Thyroid gland (tissue), 4 donors: ENCODE measurements around the gene CGAS. TPM values are rescaled to one million over a fixed set of nuclear protein-coding genes. Genes with fewer than 3 reads are reported as not detected.

Source experiments
- DNase-seq, 2 donors: peaks; one replicate each; pipeline ENCODE4 v3.0.0-alpha.2; 2019
- H3K27ac ChIP-seq, 3 donors: fragments of 200-600 bp; sonication (generic); 1 replicate in 2 of 3; 2 replicates in 1 of 3; pipeline ENCODE4 v1.5.1; 2016 to 2019; ENCODE audit warnings: mild to moderate bottlenecking in 1 of 3, moderate library complexity in 1 of 3
- H3K27me3 ChIP-seq: fragments of 200-600 bp; sonication (generic); one replicate; pipeline ENCODE4 v1.5.1; 2019
- H3K36me3 ChIP-seq, 2 donors: fragments of 200-600 bp; sonication (generic); one replicate each; pipeline ENCODE4 v1.5.1; 2016 to 2019
- H3K4me1 ChIP-seq, 2 donors: fragments of 200-600 bp; sonication (generic); one replicate each; pipeline ENCODE4 v1.5.1; 2017 to 2019
- H3K4me3 ChIP-seq, 3 donors: fragments of 200-600 bp; sonication (generic); replicated peaks in 1 of 3; 1 replicate in 2 of 3; 2 replicates in 1 of 3; pipeline ENCODE4 v1.5.1; 2016; ENCODE audit warnings: mild to moderate bottlenecking in 1 of 3
- H3K9me3 ChIP-seq: fragments of 200-600 bp; sonication (generic); one replicate; pipeline ENCODE4 v1.5.1; 2017
- POLR2A ChIP-seq, 2 donors: fragments of 450-650 bp; IDR thresholded peaks; one replicate each; pipeline ENCODE4 v1.6.1; 2017; ENCODE audit warnings: antibody characterized with exemption in 2 of 2, mild to moderate bottlenecking in 2 of 2, moderate library complexity in 1 of 2
- WGBS, 2 donors: methylation state at CpG; one replicate each; pipeline ENCODE4 v1.1.5; 2017; 5-methylcytosine and 5-hydroxymethylcytosine counted together
- intact Hi-C: fragments of 100-400 bp; cut with DNase I; formaldehyde crosslinking; loops from one replicate; pipeline ENCODE4 v1.15.1; 2023
- total RNA-seq, 4 donors: library from RNA; depleted of rRNA; stranded (reverse); fragments of >200 nt; gene quantifications; one replicate each; pipeline ENCODE4 v1.2.3, GENCODE V29; 2016
- TF ChIP-seq, protein P1 (sequence below), 6 experiments: fragments of 200-600 bp in 3 of 6; fragments of 450-650 bp in 3 of 6; sonication (generic) in 3 of 6; IDR thresholded peaks; one replicate each; pipeline ENCODE4 v1.5.1; 2016 to 2019; ENCODE audit warnings: antibody characterized with exemption in 6 of 6, mild to moderate bottlenecking in 2 of 6, inconsistent platforms in 1 of 6, moderate library complexity in 1 of 6

The CGAS gene
- 1 to 10 TPM; 2.5 to 6.2 (median 4.4) TPM for total RNA-seq

DNA sequence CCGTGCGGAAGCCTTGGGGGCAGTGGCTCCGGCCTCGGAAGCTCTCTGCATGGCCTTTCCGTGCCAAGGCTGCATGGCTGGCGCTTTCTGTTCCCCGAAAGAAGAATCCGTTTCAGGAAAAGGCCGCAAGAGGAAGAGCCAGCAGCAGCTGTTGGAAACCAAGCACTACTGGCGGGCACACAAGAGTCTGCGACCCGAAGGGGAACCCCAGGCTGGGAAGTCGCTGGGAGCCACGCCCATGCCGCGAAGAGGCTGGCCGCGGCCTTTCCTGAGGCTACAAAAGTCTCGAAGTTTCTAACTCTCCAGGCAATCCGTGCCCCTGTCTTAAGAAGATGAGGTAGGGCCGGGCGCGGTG lies at the start of gene CGAS:
Gene CGAS (minus strand): TSS at position 191 of the 355 bp plus-strand sequence. CDS start 116 bp downstream, at position 75.
- peak within 1 kb of the TSS; percentile 53 to 65 (median 57) for H3K4me3 ChIP-seq
- intact Hi-C loops = no loop called here
- H3K9me3 ChIP-seq = no peaks in the 10 kb centered on the region
- peak within 1 kb of the TSS in 2 of 3 donors; percentile 69 to 78 for H3K27ac ChIP-seq
- TF ChIP-seq, protein P1, sequence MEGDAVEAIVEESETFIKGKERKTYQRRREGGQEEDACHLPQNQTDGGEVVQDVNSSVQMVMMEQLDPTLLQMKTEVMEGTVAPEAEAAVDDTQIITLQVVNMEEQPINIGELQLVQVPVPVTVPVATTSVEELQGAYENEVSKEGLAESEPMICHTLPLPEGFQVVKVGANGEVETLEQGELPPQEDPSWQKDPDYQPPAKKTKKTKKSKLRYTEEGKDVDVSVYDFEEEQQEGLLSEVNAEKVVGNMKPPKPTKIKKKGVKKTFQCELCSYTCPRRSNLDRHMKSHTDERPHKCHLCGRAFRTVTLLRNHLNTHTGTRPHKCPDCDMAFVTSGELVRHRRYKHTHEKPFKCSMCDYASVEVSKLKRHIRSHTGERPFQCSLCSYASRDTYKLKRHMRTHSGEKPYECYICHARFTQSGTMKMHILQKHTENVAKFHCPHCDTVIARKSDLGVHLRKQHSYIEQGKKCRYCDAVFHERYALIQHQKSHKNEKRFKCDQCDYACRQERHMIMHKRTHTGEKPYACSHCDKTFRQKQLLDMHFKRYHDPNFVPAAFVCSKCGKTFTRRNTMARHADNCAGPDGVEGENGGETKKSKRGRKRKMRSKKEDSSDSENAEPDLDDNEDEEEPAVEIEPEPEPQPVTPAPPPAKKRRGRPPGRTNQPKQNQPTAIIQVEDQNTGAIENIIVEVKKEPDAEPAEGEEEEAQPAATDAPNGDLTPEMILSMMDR (IDR thresholded peaks at IDR 0.05) = no peak
- TF ChIP-seq POLR2A (IDR thresholded peaks at IDR 0.05) = peak in 1 of 2 donors; percentile 52
- H3K36me3 ChIP-seq = no peaks in the 10 kb centered on the region
- H3K4me1 ChIP-seq = peaks cover 6 to 10% of the 10 kb centered on the region in 2 donors
- 0 to 28% methylated on average over 6 to 15 of the region's 23 CpGs for WGBS, 2 donors
- H3K27me3 ChIP-seq = no peaks in the 10 kb centered on the region
- peak; percentile 54 to 62 for DNase-seq

GRCh38 chr6:73497915-73498314 lies 45.8 kb upstream of the CGAS start:
- H3K27me3 ChIP-seq = no peaks in the 10 kb centered on the region
- no peak overlapping the region for H3K27ac ChIP-seq
- no peaks in the 10 kb centered on the region for H3K9me3 ChIP-seq
- DNase-seq = no peak
- no peaks in the 10 kb centered on the region for H3K4me1 ChIP-seq
- intact Hi-C loops = no loop called here
- WGBS, 2 donors = 96 to 97% methylated on average over 3 of the region's 3 CpGs
- H3K4me3 ChIP-seq = no peak overlapping the region
- H3K36me3 ChIP-seq = peaks cover 39 to 47% of the 10 kb centered on the region in 2 donors
- no peak for TF ChIP-seq POLR2A (IDR thresholded peaks at IDR 0.05)
- TF ChIP-seq, protein P1 (IDR thresholded peaks at IDR 0.05) = no peak

DNA sequence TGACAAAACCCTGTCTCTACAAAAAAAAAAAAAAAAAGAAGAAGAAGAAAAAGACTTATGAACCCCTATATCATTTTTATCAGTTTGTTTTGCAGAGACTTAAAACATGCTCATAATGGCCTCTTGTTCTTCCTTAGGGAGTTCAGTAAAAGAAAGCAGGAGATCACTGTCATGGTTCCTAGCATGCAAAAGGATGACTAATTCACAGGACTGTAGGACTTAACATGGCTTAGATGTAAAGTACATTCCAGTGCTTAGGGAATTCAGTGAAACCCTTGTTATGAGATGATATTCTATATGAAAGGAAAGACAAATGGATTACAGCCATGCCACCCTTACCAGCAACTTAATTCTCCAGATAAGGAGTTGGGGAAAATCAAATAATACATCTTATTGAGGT lies 39.3 kb upstream of the CGAS start:
- H3K27ac ChIP-seq = no peak overlapping the region
- no peak for DNase-seq
- intact Hi-C loops = no loop called here
- TF ChIP-seq, protein P1 (IDR thresholded peaks at IDR 0.05) = no peak
- TF ChIP-seq POLR2A (IDR thresholded peaks at IDR 0.05) = no peak
- no peaks in the 10 kb centered on the region for H3K27me3 ChIP-seq
- H3K4me1 ChIP-seq = no peaks in the 10 kb centered on the region
- H3K4me3 ChIP-seq = no peak overlapping the region
- H3K36me3 ChIP-seq = peaks cover 5 to 35% of the 10 kb centered on the region in 2 donors
- H3K9me3 ChIP-seq = no peaks in the 10 kb centered on the region

DNA sequence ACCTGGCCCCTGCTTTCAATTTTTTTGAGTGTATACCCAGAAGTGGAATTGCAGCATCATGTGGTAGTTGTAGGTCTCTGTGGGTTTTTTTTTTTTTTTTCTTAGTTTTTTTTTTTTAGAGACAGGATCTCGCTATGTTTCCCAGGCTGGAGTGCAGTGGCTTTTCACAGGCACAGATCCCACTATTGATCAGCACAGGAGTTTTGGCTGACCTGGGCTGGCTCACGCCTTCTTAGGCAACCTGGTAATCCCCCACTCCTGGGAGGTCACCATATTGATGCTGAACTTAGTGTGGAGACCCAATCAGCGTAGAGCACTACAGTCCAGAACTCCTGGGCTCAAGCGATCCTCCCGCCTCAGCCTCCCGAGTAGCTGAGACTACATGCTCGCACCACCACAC lies 35.4 kb upstream of the CGAS start:
- WGBS, 2 donors = 91 to 99% methylated on average over 7 of the region's 7 CpGs
- TF ChIP-seq POLR2A (IDR thresholded peaks at IDR 0.05) = no peak
- TF ChIP-seq, protein P1 (IDR thresholded peaks at IDR 0.05) = no peak
- H3K36me3 ChIP-seq = peaks cover 21 to 55% of the 10 kb centered on the region in 2 donors

DNA sequence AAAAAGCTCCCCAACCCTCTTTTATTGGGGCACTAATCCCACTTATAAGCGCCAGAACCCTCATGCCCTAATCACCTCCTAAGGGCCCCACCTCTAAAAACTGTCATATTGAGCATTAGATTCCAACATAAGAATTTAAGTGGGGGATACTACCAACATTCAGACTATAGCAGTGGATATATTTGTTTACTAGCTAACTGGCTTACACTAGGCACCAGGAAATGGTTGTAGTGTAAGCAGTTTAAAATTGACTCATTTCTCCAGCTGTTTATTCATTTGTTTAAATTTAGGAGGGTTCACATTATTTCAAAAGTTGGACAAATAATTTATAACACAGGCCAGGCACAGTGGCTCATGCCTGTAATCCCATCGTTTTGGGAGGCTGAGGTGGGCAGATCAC lies 32.3 kb upstream of the CGAS start:
- Histone ChIP-seq H3K36me3 (peaks cover 47 to 78% of the 10 kb centered on the region in 2 donors), H3K4me3 (no peak overlapping the region), H3K4me1 (no peaks in the 10 kb centered on the region), H3K27ac (no peak overlapping the region), H3K9me3 (no peaks in the 10 kb centered on the region), H3K27me3 (no peaks in the 10 kb centered on the region)
- intact Hi-C loops = no loop called here
- TF ChIP-seq, protein P1 (IDR thresholded peaks at IDR 0.05) = no peak
- TF ChIP-seq POLR2A (IDR thresholded peaks at IDR 0.05) = no peak
- DNase-seq = no peak
- WGBS, 2 donors = 82 to 86% methylated on average over 2 of the region's 2 CpGs

More for the DNA sequence above, 35.4 kb upstream of the CGAS start:
- intact Hi-C loops = no loop called here
- Histone ChIP-seq H3K27me3 (no peaks in the 10 kb centered on the region), H3K27ac (no peak overlapping the region), H3K4me1 (no peaks in the 10 kb centered on the region), H3K4me3 (no peak overlapping the region), H3K9me3 (no peaks in the 10 kb centered on the region)
- no peak for DNase-seq
